Endodermal cell (in vitro differentiated cells): Measurements from ENCODE around the gene TXNDC11. TPM values are rescaled to one million over a fixed set of nuclear protein-coding genes. Genes with fewer than 3 reads are reported as not detected.

ENCODE experiments used
- DNase-seq: peaks from one replicate; pipeline ENCODE4 v3.0.0-alpha.2; 2017
- H3K27ac ChIP-seq: 2 replicates; pipeline ENCODE4 v1.5.1; 2013; ENCODE audit warnings: mild to moderate bottlenecking, low read depth, low read length, moderate library complexity
- H3K27me3 ChIP-seq: 2 replicates; pipeline ENCODE4 v1.6.1; 2013; ENCODE audit warnings: mild to moderate bottlenecking, low read length, moderate library complexity; ENCODE audit not compliant: insufficient read depth, control insufficient read depth, poor library complexity, severe bottlenecking
- H3K36me3 ChIP-seq: 2 replicates; pipeline ENCODE4 v1.7.0; 2013; ENCODE audit warnings: mild to moderate bottlenecking, low read length, moderate library complexity; ENCODE audit not compliant: control insufficient read depth, insufficient read depth
- H3K4me1 ChIP-seq: one replicate; pipeline ENCODE4 v1.7.0; 2013; ENCODE audit warnings: low read length; ENCODE audit not compliant: control insufficient read depth, insufficient read depth
- H3K4me3 ChIP-seq: 2 replicates; pipeline ENCODE4 v1.5.1; 2013; ENCODE audit warnings: mild to moderate bottlenecking, low read length, moderate library complexity
- H3K9ac ChIP-seq: 2 replicates; pipeline ENCODE4 v1.6.1; 2013; ENCODE audit warnings: mild to moderate bottlenecking, low read length, moderate library complexity; ENCODE audit not compliant: poor library complexity, severe bottlenecking; ENCODE audit errors: extremely low read depth
- H3K9me3 ChIP-seq: 2 replicates; pipeline ENCODE4 v1.6.1; 2013; ENCODE audit warnings: mild to moderate bottlenecking, low read length, moderate library complexity; ENCODE audit not compliant: control insufficient read depth
- H3K27ac Mint-ChIP-seq: 2 replicates; pipeline ENCODE4 v1.8.0; 2020; ENCODE audit warnings: mixed read lengths
- H3K27me3 Mint-ChIP-seq: 2 replicates; pipeline ENCODE4 v1.8.0; 2021; ENCODE audit warnings: mild to moderate bottlenecking, mixed read lengths; ENCODE audit not compliant: insufficient read depth
- H3K36me3 Mint-ChIP-seq: 2 replicates; pipeline ENCODE4 v1.8.0; 2020; ENCODE audit warnings: low read depth, mixed read lengths
- H3K4me1 Mint-ChIP-seq: 2 replicates; pipeline ENCODE4 v1.8.0; 2020; ENCODE audit warnings: mixed read lengths
- H3K4me3 Mint-ChIP-seq: 2 replicates; pipeline ENCODE4 v1.8.0; 2020; ENCODE audit warnings: mild to moderate bottlenecking, moderate library complexity, mixed read lengths
- H3K9me3 Mint-ChIP-seq: 2 replicates; pipeline ENCODE4 v1.8.0; 2020; ENCODE audit warnings: mild to moderate bottlenecking, mixed read lengths
- WGBS, 2 experiments: methylation state at CpG; one replicate each; pipeline versions ENCODE4 v1.1.5 to v1.1.7; 2013; ENCODE audit warnings: missing lambda C conversion rate in 2 of 2, mixed read lengths in 1 of 2; ENCODE audit not compliant: insufficient coverage in 1 of 2, insufficient read length in 1 of 2; 5-methylcytosine and 5-hydroxymethylcytosine counted together
- total RNA-seq, 2 donors: library from RNA; stranded (reverse); fragmentation: NEBNext Ultra II Directional in 1 of 2; extraction: Animal tissue kit (Norgen Biotek cat#: 25700) in 1 of 2; gene quantifications; 2 replicates in 1 of 2; 3 replicates in 1 of 2; pipeline ENCODE4 v1.2.1, GENCODE V29; 2021
- TF ChIP-seq, protein P1 (sequence below): fragments of 200-600 bp; sonication (generic); conservative IDR thresholded peaks from 2 replicates; pipeline ENCODE4 v1.5.0; 2021; ENCODE audit warnings: antibody characterized with exemption, mild to moderate bottlenecking

TXNDC11 gene
- total RNA-seq, 2 donors from 2014 or later = 16.4 to 20.8 TPM

DNA sequence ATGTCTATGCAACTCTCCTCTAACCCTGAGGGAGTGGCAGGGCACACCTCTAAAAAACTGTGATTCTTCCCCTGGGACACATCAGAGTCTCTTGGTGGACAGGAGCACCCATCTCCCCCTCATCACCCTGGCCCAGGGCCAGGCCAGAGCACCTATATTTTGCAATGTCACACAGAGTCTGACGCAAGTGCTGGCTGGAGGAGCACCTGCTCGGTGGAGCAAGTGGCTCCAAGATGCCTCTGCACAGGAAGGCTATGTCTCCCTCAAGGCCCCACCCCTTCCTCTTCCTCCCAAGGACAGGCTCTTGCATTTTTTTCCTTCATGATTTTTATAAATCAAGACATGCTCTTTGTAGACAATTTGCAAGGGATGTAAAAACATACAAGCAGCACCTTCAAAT lies 61.1 kb downstream of the TXNDC11 start:
- no peaks in the 10 kb centered on the region for H3K9me3 Mint-ChIP-seq
- peaks cover 85% of the 10 kb centered on the region for H3K36me3 ChIP-seq
- no peaks in the 10 kb centered on the region for H3K27me3 Mint-ChIP-seq
- peak overlapping the region; percentile 55 for H3K27ac Mint-ChIP-seq
- no peak overlapping the region for H3K4me3 ChIP-seq
- no peaks in the 10 kb centered on the region for H3K4me1 ChIP-seq
- H3K27ac ChIP-seq = no peak overlapping the region
- WGBS, 2 experiments = 88 to 94% methylated on average over 2 of the region's 2 CpGs
- no peak overlapping the region for H3K4me3 Mint-ChIP-seq
- H3K27me3 ChIP-seq = no peaks in the 10 kb centered on the region
- no peaks in the 10 kb centered on the region for H3K4me1 Mint-ChIP-seq
- no peaks in the 10 kb centered on the region for H3K9me3 ChIP-seq
- H3K9ac ChIP-seq = no peak overlapping the region
- TF ChIP-seq, protein P1, sequence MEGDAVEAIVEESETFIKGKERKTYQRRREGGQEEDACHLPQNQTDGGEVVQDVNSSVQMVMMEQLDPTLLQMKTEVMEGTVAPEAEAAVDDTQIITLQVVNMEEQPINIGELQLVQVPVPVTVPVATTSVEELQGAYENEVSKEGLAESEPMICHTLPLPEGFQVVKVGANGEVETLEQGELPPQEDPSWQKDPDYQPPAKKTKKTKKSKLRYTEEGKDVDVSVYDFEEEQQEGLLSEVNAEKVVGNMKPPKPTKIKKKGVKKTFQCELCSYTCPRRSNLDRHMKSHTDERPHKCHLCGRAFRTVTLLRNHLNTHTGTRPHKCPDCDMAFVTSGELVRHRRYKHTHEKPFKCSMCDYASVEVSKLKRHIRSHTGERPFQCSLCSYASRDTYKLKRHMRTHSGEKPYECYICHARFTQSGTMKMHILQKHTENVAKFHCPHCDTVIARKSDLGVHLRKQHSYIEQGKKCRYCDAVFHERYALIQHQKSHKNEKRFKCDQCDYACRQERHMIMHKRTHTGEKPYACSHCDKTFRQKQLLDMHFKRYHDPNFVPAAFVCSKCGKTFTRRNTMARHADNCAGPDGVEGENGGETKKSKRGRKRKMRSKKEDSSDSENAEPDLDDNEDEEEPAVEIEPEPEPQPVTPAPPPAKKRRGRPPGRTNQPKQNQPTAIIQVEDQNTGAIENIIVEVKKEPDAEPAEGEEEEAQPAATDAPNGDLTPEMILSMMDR = no peak
- DNase-seq = no peak
- H3K36me3 Mint-ChIP-seq = peaks cover 65% of the 10 kb centered on the region

DNA sequence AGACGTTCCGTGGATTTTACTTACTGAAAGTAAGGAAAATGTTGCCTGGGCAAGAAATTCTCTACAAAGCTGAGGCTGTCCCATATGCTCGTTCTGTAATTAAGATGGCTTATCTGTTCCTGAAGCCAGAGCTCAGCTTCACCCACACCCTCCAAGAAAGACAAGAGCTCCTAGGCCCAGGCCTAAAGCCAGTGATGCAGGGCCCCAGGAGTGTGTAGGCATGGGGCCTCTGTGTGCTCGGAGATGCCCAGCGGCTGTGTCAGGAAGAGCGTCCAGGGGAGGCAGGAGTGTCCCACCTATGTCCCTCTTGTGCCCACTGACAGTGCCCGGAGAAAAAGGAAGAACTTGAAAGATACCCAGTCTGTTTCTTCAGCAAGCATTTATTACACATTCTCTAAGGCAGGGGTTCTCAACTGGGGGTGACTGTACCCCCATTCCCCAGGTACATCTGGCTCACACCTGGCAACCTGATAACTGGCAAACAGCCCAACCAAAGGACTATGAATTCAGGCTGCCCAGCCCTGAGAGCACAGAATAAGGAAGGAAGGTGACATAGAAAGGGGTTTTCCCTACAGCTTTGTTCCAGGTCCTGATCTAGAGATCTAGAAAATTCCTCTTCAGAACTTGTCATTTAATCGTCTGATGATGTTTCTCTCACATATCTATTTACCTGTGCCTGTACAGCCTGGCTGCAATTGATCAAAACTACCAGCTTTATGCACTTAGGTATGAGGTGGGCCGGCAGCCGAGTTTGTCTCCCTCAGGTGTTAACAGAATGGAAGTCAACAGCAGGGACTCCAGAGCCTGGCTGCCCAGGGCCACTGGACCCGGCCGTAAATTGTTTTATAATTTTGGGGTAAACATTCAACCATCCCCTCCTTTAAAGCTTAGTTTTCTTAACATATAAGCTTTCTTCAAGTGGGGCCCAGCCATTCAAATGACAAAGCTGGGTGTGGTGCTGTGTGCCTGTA lies 62.4 kb downstream of the TXNDC11 start:
- H3K36me3 ChIP-seq = peaks cover 79% of the 10 kb centered on the region
- TF ChIP-seq, protein P1 = no peak
- 86 to 95% methylated on average over 10 to 12 of the region's 12 CpGs for WGBS, 2 experiments
- H3K27me3 Mint-ChIP-seq = no peaks in the 10 kb centered on the region
- H3K27ac ChIP-seq = no peak overlapping the region
- no peak overlapping the region for H3K9ac ChIP-seq
- H3K36me3 Mint-ChIP-seq = peaks cover 65% of the 10 kb centered on the region
- no peaks in the 10 kb centered on the region for H3K4me1 Mint-ChIP-seq
- peak overlapping the region; percentile 6 for H3K27ac Mint-ChIP-seq
- peak; percentile 35 for DNase-seq
- no peak overlapping the region for H3K4me3 Mint-ChIP-seq
- no peaks in the 10 kb centered on the region for H3K9me3 Mint-ChIP-seq
- no peak overlapping the region for H3K4me3 ChIP-seq
- H3K27me3 ChIP-seq = no peaks in the 10 kb centered on the region
- H3K4me1 ChIP-seq = no peaks in the 10 kb centered on the region
- H3K9me3 ChIP-seq = no peaks in the 10 kb centered on the region

DNA sequence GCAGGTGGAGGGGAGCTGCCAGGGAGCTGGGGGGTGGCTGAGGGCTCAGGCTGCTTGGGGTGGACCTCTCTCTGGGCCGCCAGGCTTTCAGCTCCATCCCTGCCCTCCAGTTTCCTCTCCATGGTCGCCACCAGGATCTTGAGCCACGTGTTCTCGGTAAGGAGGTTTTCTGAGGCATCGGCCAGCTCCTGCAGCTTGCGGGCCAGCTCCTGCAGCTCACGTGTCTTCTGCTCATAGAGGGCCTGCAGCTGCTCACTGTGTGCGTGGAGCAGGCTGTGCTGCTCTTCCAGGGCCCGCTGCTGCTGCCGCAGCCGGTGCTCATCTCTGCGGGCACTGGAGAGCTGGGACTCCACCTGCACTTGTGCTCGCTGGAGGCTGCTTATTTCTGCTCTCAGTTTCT lies 63.4 kb downstream of the TXNDC11 start:
- no peaks in the 10 kb centered on the region for H3K27me3 Mint-ChIP-seq
- no peaks in the 10 kb centered on the region for H3K9me3 Mint-ChIP-seq
- Histone ChIP-seq H3K9me3 (no peaks in the 10 kb centered on the region), H3K27ac (no peak overlapping the region), H3K27me3 (no peaks in the 10 kb centered on the region), H3K36me3 (peaks cover 76% of the 10 kb centered on the region), H3K4me3 (no peak overlapping the region), H3K9ac (no peak overlapping the region), H3K4me1 (no peaks in the 10 kb centered on the region)
- peak overlapping the region; percentile 75 for H3K27ac Mint-ChIP-seq
- H3K36me3 Mint-ChIP-seq = peaks cover 58% of the 10 kb centered on the region
- WGBS, 2 experiments = 95 to 96% methylated on average over 12 to 13 of the region's 13 CpGs
- H3K4me3 Mint-ChIP-seq = no peak overlapping the region
- no peaks in the 10 kb centered on the region for H3K4me1 Mint-ChIP-seq
- TF ChIP-seq, protein P1 = no peak
- peak; percentile 37 for DNase-seq
